ENCODE results near the gene MEF2A.
"Not testable (repeated sequence)": the region's sequence is repeated elsewhere in the genome, so short reads cannot be mapped to it uniquely, and the experiment has no call there.

MEF2A gene

DNA sequence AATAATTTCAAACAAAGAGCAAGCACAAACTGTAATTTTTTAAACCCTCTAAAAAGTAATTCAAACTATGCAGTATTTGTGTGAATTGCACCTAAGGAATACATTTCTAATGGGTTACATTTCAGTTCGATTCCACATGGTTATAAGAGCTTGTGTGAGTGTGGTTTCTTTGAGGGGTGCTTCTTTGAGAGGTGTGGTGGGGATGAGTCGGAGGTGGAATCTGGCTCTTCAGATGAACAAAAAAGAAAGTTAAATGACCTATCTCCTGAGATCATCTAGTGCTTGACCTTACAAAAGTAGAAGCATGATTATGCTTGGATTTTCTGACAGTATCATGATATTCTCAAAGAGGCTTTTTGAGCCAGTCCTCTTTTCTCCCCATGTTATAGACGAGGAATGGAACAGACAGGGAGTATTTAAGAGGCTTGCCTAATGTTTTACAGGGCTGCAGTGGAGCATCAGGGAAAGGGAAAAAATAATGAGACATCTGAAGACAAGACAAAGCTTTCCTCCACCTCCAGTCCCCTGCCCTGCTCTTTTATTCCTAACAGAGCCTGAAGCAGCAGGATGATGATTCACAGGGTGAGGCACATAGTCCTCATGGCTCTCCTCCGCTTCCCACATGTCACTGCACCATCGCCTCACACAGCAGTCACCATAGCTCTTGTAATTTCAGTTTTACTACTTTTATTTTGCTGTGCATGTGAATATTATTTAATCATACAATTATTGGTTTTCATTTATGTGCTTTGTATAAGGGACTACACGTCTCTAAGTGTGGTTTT is 85.4 kb downstream of the MEF2A start:
- no peak for DNase-seq

DNA sequence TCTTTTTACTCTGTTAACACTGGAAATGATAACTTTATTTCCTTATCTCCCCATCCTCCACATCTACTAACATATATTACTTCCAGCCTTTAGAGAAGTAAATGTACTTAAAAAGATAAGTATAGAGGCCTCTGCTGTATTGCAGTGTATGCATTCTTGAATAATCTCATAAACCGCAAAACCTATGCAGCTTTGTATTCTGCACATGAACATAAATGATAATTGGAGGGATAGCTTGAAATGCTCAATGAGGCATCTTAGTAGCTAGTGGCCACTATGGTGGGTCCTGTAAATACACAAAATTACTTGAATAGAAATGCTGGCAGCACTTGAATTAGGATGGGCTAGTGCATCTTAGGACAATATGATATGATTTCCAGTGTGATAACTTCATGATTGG is 90.4 kb downstream of the MEF2A start:
- DNase-seq, result no peak

DNA sequence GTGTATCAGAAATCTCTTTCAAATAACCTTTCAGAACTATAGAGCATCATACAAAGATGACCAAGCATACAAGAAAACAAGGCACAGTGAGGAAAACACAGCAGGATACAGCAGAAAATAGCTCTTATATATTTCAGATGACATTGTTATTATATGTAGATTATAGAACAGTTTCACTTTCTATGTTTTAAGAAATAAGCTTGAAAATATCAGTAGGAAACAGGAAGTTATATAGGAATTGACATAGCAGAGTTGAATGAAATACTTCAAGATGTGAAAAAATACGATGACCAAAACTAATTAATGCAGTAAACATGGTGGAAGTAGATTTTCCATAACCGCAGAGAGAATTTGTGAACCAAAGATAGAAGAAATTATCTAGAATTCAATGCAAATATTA is 92.2 kb downstream of the MEF2A start:
- no peak for DNase-seq

DNA sequence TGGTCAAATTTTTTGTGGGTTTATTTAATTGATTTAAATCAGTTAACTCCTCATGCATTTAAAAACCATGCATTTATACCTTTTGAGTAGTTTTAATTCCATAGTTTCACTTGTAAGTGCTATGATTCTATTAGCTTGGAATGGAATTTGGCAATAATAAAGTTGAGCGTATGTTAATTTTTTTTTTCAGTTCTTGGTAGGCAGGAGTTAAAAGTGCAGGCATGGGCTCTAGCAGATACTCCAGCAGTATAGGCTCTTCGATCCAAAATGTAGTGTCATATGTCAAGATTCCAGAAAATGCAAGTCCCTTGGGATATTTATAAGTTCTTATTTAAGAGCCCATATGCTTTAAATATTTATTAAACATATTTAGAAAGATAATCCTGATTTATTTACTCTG is 97.1 kb downstream of the MEF2A start:
- DNase-seq, result no peak

DNA sequence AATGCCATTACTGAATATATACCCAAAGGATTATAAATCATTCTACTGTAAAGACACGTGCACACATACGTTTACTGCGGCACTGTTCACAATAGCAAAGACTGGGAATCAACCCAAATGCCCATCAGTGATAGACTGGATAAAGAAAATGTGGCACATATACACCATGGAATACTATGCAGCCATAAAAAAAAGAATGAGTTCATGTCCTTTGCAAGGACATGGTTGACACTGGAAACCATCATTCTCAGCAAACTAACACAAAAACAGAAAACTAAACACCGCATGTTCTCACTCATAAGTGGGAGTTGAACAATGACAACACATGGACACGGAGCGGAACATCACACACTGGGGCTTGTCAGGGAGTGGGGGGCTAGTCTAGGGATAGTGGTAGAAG is 100.3 kb downstream of the MEF2A start:
- DNase-seq, result not testable (repeated sequence)

DNA sequence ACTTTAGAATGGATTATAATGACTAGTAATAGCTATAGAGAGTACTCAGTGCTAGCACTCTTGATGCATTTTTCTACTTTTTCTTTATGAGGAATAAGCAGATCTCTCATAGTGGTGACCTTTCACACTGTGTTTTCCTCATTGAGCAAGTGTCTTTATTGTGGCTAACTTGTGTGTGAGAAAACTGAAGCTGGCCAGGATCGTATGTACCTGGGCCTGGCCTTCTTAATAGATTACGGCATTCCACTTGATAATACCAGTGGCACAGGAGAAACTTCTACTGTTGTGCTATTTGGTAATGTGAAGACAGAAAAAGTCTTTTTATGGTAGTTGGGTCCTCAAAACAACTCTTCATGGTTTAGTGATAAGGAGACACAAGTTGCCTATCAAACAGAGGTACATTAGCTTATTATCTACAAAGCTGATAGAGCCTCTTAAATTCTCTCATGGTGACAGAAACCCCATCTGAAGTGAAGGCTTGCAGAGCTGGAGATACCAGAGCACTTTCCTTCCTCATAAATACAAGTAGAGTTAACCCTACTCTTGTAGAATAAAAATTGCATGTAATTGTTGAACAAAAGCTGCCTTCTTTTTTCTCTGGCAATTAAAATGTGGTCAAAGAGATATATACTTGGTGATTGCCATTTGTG is 102.9 kb downstream of the MEF2A start:
- DNase-seq, result no peak

DNA sequence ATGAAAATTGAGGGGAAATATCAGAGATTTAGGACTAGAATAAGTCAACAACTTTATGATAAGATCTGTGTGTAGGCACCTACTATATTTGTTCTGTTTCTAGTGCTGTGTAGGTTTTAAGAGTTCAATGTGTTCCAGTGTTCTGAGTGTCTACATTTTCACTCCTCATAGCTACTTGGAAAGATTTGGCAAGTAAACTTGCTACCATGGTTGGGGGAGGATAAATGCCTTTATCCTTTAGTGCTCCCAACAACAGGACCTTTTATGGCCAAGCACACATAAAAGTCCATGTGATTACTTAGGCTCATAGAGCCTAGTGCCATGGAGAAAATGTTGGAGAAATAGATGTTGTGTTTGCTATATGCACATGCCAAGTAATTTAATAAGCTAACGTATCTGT is 103.5 kb downstream of the MEF2A start:
- no peak for DNase-seq

DNA sequence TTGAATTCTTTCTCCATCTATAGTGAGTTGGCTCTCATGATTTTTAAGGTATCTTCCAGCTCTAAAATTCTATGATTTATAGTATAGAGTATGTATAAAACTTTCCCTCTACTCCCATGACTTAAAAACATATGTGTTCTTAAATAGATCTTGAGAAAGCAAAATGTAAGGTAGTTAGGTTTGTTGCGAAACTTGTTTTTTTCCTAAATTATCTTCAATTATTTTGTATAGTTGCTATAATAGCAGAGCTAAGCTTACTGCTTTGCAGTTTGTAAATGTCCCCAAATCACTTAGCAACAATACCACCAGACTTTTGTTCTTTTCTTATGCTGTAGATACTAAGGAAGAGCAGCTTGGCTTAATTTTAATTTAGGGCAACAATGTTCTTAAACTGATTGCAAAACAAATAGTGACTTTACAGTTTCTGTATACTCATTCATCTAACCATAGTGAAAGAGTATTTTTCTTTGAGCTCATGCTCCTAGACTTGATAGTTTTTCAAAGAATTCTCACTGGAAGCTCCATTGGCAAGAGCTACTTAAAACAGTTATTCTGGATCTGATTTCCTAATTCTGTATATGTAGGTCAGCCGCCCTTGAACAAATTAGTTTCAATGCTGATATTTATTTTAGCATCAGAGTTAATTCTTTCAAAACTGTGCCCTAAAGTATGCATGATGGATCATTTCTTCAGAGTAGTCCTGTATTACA is 106.3 kb downstream of the MEF2A start:
- no peak for DNase-seq

DNA sequence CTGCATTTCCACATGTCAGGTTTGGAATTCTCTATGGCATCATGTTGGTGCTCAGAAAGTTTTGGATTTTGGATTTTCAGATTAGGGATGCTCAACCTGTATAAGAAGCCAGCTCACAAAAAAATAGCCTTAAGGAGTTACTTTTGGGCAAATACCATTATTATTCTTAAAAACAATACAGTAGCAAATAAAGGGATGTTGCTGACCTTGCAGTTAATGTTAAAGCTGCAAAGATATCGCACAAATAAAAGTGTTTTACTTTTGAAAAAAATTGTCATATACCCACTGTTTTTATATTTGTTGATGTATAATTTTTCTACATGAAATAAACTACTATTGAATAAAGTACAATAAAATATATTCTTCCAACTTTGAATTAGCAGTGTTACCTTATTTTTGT is 107.3 kb downstream of the MEF2A start:
- no peak for DNase-seq

DNA sequence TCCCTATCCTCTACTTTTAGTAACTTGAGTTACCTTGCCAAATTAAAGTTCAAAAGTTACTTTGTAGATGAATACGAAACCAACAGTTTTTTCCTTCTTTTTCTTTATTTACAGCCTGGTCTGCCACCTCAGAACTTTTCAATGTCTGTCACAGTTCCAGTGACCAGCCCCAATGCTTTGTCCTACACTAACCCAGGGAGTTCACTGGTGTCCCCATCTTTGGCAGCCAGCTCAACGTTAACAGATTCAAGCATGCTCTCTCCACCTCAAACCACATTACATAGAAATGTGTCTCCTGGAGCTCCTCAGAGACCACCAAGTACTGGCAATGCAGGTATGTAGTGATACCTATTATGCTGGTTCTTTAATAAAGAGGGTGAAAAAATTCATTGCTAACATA is 108.5 kb downstream of the MEF2A start:
- DNase-seq, result no peak

DNA sequence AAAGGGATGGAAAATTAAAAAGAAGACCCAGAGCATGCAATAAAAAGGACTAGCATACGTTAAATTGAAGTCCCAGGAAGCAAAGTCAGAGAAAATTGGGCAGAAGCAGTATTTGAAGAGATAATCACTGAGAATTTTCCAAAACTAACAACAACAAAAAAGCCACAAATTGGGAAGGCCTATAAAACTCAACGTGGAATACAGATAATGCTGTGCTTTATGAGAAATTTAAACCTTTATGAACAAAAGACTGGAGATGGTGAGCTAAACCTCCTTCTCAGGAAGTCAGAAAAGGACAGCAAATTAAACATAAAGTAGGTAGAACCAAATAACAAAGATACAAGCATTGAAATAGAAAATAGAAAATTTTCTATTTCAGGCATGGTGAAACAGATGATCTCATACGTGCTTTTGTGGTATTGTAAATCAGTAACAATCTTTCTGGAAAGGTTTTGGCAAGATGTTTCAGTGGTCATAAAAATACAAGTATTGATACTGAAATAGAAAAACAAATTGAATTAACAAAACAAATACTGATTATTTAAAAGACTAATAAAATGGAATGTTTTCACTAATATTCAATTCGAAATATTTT is 111.9 kb downstream of the MEF2A start:
- DNase-seq, result no peak

DNA sequence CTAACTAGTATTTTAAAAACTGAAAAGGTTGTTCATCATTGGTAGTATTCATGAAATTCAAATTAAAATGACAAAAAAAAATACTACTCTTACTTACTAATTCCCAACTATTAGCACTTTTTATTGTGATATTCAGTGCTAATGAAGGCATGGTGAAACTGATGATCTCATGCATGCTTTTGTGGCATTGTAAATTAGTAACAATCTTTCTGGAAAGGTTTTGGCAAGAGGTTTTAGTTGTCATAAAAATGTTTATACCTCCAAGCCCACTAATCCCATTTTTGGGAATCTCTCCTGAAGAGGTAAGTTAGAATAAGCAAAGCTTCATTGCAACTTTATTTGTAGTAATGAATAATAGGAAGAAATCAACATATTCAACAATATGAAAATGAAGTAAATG is 114.5 kb downstream of the MEF2A start:
- no peak for DNase-seq

DNA sequence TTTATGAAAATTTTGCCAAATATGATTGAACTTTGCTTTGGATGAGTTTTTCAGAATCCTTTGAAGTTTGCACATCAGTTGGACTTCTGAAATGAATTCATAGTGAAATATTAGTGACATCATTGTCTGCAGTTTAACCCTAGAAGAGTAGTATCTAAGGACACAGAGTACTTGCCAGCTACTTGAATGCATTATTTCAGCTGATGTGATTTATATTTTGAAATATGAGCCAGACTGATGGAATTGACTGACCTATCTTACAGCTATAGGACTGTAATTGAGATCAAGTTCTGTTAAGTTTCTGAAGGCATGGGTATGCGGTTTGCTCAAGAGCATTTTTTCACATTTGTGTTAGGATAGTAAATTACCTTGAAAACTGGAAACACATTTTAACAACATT is 116.2 kb downstream of the MEF2A start:
- DNase-seq, result no peak

DNA sequence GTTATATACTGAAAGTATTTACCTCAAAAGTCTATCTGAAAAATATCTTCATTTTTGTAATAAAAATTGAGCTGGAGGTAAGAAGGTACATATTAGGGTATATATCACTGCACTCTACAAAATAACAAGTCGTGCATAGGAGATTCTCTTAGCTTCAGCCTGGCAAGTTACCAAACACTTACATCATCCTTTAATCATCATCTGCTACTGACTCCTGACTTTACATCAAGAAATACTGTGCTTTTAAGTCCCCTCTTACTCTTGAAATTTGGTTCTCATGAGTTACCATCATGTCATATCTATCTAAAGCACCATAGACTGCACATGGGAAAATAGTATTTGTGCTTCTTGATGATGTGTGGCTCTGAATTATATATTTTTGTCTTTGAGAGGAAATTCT is 116.7 kb downstream of the MEF2A start:
- DNase-seq, result peak in 1 of 14 donors; percentile 6

DNA sequence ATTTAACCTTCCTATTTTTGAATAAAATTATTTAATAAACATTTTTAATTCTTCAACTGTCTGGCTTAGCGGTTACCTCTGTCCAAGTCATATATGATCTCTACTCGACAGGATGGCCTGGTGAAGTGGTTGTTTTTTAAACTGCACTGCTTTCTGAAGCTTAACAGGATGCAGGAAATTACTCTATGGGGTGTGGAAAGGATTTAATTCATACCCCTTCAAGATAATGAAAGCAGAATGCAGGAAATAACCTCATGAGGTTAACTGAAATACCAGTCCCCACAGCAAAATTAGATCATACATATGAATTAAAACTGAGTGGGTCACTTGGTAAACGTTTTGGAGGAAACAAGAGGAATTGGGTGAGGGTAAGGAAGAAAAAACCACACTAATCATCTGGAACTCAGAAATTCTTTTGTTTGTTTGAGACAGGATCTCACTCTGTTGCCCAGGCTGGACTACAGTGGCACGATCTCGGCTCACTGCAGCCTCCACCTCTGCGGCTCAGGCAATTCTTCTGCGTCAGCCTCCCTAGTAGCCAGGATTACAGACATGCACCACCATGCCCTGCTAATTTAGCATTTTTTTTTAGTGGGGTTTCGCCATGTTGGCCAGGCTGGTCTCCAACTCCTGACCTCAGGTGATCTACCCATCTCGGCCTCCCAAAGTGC is 117.4 kb downstream of the MEF2A start:
- DNase-seq, result no peak

DNA sequence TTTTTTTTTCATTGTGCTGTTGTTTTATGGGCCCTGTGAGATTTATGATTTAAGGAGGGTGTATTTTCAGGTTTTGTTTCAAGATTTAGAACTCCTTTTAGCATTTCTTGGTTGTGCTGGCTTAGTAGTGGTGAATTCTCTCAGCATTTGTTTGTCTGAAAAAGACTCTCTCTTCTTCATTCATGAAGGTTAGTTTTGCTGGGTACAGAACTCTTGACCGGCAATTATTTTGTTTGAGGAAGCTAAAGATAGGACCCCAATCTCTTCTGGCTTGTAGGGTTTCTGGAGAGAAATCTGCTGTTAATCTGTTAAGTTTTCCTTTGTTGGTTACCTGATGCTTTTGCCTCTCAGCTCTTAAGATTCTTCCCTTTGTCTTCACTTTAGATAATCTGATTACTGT is 120.5 kb downstream of the MEF2A start:
- no peak for DNase-seq

DNA sequence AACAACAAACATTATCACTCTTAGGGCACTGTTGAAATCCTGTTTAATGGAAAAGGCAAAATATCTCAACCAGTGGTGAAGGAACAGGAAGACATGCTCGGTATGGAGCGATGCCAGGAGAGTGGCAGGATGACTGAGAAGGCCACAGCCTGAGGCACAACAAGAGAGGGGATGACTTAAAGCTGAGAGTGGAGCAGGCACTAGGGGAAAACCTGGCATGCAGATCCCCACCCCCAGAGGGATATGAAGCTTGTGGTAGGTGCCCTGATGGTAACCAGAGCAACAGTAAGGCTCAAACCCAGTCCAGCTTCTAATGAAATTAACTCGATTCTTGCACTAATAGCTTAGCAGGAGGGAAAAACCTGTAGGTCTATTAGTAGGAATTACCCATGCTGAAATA is 127.0 kb downstream of the MEF2A start:
- no peak for DNase-seq

DNA sequence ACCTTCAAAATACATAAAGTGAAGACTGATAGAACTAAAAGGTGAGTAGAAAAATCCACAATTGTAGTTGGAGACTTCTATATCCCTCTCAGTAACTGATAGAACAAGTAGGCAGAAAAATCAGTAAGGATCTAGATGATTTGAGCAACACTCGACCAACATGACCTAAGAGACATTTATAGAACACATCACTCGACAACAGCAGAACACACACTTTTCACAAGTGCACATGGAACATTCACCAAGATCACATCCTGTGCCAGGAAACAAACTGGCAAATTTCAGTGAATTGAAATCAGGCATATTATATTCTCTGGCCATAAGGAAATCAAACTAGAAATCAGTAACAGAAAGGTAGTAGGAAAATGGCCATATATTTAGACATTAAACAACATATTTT is 130.3 kb downstream of the MEF2A start:
- no peak for DNase-seq

DNA sequence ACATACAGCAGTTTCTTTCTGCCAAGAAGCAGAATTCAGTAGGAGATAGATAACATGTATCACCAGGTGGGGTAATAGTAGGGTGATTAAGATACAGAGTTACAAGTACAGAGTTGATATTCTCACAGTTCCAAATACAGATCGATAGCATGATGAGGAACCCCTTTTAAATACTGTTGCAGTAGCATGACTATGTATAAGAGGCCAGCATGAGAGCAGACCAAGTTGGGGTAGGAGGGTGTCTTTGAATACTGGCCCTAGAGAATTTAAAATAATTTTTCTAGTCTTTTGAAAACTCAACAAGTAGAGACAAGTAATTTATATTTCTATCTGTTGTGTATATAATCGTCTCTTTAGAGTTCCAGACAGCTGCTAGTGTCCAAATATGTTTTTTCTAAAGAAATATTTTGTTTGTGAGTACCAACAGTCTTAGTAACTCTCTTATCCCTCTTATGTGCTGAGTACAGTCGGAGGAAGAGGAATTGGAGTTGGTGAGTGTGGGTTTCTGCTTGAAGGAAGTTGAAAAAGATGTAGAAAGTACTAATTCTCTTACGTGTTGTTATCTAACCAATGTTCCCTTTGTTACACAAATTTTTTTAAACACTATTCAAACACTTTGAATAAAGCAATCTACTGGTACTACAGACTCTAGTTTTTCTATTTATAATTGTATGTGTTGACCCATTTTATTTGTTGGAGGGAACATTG is 137.3 kb downstream of the MEF2A start:
- peak in 1 of 14 donors; percentile 15 for DNase-seq

DNA sequence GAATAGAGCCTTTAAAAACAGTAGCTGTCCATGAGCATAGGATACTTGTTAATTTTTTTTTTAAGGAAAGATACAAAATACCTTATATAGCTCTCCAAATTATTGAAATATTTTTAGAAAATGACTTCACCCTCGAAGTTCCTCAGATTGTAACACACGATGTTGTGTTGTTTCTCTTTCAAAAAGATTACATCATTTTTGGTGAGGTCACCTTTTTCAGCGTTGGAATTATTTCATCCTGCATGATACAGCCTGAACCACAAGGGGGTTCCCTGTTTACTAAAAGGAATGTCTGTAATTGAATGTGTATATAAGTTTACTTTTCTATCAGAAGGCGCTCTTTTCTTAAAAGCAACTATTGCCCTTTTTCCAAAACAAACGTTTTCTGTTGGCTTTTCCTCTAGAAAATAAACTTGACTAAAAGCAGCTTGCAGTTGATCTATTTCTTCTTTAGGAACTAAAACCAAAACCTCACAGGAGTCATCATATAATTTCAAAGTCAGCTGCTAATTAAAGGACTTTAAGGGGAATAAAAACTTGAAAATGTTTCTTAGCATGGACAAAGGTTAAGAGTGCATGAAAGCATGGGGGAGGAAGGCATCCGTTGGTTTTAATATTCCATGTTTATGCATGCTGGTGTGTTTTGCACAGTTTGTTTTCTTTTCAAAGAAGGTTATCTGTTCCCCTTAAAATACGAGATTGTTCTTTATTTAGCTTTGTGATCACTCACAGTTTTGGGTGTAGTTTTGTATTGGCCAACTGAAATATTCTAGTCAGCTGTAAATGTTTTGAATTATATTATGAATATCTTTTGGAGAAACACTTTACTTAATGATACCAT is 138.0 kb downstream of the MEF2A start:
- peak in 1 of 14 donors; percentile 5 for DNase-seq

DNA sequence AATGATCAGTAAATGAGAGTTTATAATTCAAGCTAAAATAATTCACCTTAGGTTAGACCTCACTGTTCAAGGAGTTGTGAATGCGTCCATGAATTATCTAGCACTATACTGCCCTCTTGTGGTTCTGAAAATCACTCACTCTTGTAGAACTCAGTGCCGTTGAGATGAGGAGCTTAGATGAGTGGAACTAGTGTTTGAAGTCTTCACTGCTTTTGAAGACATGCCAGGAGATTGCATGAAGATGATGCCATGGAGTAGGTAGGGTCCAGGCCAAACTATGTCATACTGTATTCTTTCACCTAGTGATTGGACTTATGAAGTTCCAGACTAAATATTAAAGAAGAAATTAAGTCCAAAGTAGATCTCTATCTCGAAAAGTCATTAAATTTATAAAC is 138.7 kb downstream of the MEF2A start:
- peak in 2 of 14 donors; percentile 36 to 63 for DNase-seq

Measured in C1 segment of cervical spinal cord (tissue), 14 donors.